Measurements from ENCODE around the gene ZBTB47.

Gene ZBTB47

DNA sequence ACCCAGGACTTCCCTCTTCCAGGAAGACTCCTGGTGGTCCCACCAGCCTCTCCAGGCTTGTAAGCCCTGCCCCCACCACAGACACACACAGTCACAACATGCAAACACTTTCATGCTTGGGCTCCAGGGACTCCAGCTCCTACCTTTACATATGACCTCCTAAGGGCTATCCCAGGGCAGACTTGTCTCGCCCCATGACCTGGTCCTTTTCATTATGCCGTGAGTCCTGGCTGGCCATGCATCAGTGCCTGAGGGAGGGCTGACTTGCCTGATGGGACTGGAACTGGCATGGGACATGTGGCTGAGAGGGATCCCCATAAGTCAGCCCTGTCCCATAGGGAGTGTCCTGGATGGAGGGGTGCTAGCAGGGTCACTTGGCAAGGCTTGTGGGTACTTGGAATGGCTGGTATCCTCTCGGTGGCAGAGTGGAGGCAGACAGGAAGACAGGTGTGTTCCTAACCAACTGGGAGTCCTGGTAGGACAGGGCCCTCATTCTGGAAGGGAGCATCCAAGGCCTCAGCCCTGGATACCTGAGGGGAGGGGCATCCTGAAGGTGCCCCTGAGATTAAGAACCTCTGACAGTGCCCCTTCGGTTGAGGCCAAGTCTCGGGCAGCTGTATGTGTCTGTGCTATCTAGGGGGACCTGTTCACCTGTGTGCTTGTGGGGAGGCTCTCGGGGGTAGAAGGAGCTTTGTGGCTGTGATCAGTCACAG is 49.6 kb downstream of the ZBTB47 start:
- ATAC-seq (ENCODE audit: low read depth): no peak
- no peaks in the 10 kb centered on the region for H3K4me1 ChIP-seq (ENCODE audit: insufficient read depth, poor library complexity, severe bottlenecking)
- H3K4me3 ChIP-seq (ENCODE audit: severe bottlenecking): no peak overlapping the region
- DNase-seq (ENCODE audit: low spot score): no peak
- TF ChIP-seq, protein P1, sequence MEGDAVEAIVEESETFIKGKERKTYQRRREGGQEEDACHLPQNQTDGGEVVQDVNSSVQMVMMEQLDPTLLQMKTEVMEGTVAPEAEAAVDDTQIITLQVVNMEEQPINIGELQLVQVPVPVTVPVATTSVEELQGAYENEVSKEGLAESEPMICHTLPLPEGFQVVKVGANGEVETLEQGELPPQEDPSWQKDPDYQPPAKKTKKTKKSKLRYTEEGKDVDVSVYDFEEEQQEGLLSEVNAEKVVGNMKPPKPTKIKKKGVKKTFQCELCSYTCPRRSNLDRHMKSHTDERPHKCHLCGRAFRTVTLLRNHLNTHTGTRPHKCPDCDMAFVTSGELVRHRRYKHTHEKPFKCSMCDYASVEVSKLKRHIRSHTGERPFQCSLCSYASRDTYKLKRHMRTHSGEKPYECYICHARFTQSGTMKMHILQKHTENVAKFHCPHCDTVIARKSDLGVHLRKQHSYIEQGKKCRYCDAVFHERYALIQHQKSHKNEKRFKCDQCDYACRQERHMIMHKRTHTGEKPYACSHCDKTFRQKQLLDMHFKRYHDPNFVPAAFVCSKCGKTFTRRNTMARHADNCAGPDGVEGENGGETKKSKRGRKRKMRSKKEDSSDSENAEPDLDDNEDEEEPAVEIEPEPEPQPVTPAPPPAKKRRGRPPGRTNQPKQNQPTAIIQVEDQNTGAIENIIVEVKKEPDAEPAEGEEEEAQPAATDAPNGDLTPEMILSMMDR (IDR thresholded peaks at IDR 0.05; ENCODE audit: poor library complexity, severe bottlenecking): no peak
- H3K27me3 ChIP-seq (ENCODE audit: insufficient read depth, poor library complexity, severe bottlenecking): no peaks in the 10 kb centered on the region
- H3K36me3 ChIP-seq (ENCODE audit: low read depth): no peaks in the 10 kb centered on the region
- H3K27ac ChIP-seq (ENCODE audit: poor library complexity, severe bottlenecking): no peak overlapping the region
- H3K9me3 ChIP-seq (ENCODE audit: severe bottlenecking): no peaks in the 10 kb centered on the region

DNA sequence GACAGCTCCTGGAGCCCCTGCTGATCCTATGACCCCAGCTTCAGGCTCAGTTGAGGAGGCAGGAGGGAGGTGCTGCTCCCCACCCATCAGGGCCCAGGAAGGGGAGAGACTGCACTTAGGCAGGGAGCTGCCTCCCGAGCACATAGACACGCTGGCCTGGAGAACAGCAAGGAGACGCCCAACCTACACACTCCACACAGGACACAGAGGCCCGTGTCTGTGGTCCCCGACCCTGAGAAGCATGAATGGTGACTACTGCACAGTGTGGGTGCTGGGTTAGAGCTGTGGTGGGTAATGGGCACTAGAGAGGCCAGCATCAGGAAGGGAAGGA is 50.2 kb downstream of the ZBTB47 start:
- TF ChIP-seq, protein P1 (IDR thresholded peaks at IDR 0.05; ENCODE audit: poor library complexity, severe bottlenecking): no peak
- Histone ChIP-seq H3K36me3 (ENCODE audit: low read depth) (no peaks in the 10 kb centered on the region), H3K9me3 (ENCODE audit: severe bottlenecking) (no peaks in the 10 kb centered on the region), H3K4me1 (ENCODE audit: insufficient read depth, poor library complexity, severe bottlenecking) (no peaks in the 10 kb centered on the region), H3K4me3 (ENCODE audit: severe bottlenecking) (no peak overlapping the region), H3K27ac (ENCODE audit: poor library complexity, severe bottlenecking) (no peak overlapping the region), H3K27me3 (ENCODE audit: insufficient read depth, poor library complexity, severe bottlenecking) (no peaks in the 10 kb centered on the region)
- DNase-seq (ENCODE audit: low spot score) (no peak), ATAC-seq (ENCODE audit: low read depth) (no peak)

DNA sequence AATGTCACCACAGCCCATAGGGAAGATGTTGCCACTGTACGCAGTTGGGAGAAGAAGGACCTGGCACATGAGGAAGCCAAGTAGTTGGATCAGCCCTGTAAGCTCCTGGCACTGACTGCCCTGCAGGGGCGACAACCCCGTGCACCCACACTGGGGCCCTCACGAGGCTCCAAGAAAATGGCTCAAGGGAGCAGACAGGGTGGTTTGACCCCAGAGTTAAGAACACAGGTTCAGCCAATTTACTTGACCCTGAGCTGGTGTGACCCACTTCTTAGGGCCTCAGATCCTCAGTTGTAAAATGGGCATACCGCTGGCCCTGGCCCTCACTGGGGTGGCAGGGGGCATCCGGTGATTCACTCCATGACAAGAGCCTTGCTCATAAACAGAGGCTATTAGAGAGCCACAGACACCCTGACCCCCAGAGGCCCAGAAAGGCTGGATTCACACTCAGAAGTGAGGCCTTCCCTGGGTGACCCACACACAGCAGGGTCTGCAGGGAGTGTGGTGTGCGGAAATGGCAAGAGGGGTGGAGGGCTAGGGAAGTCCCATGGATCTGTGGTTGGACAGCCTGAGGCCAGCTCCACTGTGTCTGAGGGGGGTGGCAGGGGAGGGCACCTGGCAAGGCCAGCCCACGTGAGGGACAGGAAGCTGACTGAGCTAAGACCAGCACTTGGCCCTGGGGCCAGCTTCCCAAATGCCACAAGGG is 50.8 kb downstream of the ZBTB47 start:
- no peak for ATAC-seq (ENCODE audit: low read depth)
- H3K36me3 ChIP-seq (ENCODE audit: low read depth): no peaks in the 10 kb centered on the region
- H3K9me3 ChIP-seq (ENCODE audit: severe bottlenecking): no peaks in the 10 kb centered on the region
- no peak for DNase-seq (ENCODE audit: low spot score)
- TF ChIP-seq, protein P1 (IDR thresholded peaks at IDR 0.05; ENCODE audit: poor library complexity, severe bottlenecking): no peak
- no peaks in the 10 kb centered on the region for H3K27me3 ChIP-seq (ENCODE audit: insufficient read depth, poor library complexity, severe bottlenecking)
- H3K4me3 ChIP-seq (ENCODE audit: severe bottlenecking): no peak overlapping the region
- no peak overlapping the region for H3K27ac ChIP-seq (ENCODE audit: poor library complexity, severe bottlenecking)
- no peaks in the 10 kb centered on the region for H3K4me1 ChIP-seq (ENCODE audit: insufficient read depth, poor library complexity, severe bottlenecking)

DNA sequence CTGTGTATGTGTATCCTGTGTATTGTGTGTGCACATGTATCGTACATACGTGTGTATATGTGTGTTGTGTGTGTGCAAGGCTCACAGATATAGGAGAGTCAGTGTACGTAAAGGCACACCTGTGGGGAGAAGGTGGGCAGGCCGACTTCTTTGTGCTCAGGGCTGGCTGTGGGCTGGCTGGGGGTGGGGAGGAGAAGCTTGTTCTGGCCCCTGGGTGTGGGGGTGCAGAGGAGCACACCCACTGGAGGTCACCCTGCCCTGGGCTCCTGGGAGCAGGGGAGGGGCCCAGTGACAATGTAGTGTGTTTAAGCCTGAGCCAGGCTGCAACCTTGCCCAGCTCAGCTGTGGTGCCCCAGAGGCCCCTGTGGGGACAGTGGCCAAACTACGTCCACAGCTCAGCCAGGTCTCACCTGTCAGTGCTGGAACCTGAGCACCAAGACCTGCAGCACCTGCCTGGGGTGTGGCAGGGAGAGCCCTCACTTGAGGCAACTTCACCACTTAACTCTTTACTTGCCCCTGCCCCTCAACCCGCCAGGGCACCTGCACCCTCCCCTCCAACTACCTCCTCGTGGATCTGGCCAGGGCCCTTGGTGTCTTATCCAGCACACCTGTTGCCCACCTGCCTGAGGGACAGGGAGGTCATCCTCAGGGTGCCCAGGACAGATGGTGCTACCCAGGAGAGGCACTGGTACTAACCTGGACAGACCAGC is 51.7 kb downstream of the ZBTB47 start:
- Histone ChIP-seq H3K4me3 (ENCODE audit: severe bottlenecking) (no peak overlapping the region), H3K27ac (ENCODE audit: poor library complexity, severe bottlenecking) (no peak overlapping the region), H3K9me3 (ENCODE audit: severe bottlenecking) (no peaks in the 10 kb centered on the region), H3K27me3 (ENCODE audit: insufficient read depth, poor library complexity, severe bottlenecking) (no peaks in the 10 kb centered on the region), H3K4me1 (ENCODE audit: insufficient read depth, poor library complexity, severe bottlenecking) (no peaks in the 10 kb centered on the region), H3K36me3 (ENCODE audit: low read depth) (no peaks in the 10 kb centered on the region)
- no peak for DNase-seq (ENCODE audit: low spot score)
- ATAC-seq (ENCODE audit: low read depth): no peak
- TF ChIP-seq, protein P1 (IDR thresholded peaks at IDR 0.05; ENCODE audit: poor library complexity, severe bottlenecking): no peak
